ENCODE results near the gene TRMT10A.
"Not testable (repeated sequence)": the region's sequence is repeated elsewhere in the genome, so short reads cannot be mapped to it uniquely, and the experiment has no call there.

Gene TRMT10A

GRCh38 chr4:99564921-99565320 is 1.1 kb upstream of the TRMT10A start:
- DNase-seq (ENCODE audit: low read depth), result no peak
- TF ChIP-seq, protein P1, sequence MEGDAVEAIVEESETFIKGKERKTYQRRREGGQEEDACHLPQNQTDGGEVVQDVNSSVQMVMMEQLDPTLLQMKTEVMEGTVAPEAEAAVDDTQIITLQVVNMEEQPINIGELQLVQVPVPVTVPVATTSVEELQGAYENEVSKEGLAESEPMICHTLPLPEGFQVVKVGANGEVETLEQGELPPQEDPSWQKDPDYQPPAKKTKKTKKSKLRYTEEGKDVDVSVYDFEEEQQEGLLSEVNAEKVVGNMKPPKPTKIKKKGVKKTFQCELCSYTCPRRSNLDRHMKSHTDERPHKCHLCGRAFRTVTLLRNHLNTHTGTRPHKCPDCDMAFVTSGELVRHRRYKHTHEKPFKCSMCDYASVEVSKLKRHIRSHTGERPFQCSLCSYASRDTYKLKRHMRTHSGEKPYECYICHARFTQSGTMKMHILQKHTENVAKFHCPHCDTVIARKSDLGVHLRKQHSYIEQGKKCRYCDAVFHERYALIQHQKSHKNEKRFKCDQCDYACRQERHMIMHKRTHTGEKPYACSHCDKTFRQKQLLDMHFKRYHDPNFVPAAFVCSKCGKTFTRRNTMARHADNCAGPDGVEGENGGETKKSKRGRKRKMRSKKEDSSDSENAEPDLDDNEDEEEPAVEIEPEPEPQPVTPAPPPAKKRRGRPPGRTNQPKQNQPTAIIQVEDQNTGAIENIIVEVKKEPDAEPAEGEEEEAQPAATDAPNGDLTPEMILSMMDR (conservative IDR thresholded peaks at IDR 0.05; ENCODE audit: low read depth, low read length), result no peak
- H3K4me3 ChIP-seq (ENCODE audit: low read length), result no peak overlapping the region

- TF ChIP-seq, protein P1 (conservative IDR thresholded peaks at IDR 0.05; ENCODE audit: low read depth, low read length), result no peak
- DNase-seq (ENCODE audit: low read depth), result no peak
- H3K4me3 ChIP-seq (ENCODE audit: low read length), result no peak overlapping the region
Measured at GRCh38 chr4:99552872-99553271, 11.0 kb downstream of the TRMT10A start.

GRCh38 chr4:99540277-99540939 is 23.4 kb downstream of the TRMT10A start:
- TF ChIP-seq, protein P1 (conservative IDR thresholded peaks at IDR 0.05; ENCODE audit: low read depth, low read length), result no peak
- DNase-seq (ENCODE audit: low read depth), result no peak

GRCh38 chr4:99537674-99538073 is 26.2 kb downstream of the TRMT10A start:
- TF ChIP-seq, protein P1 (conservative IDR thresholded peaks at IDR 0.05; ENCODE audit: low read depth, low read length), result no peak
- H3K4me3 ChIP-seq (ENCODE audit: low read length), result no peak overlapping the region
- DNase-seq (ENCODE audit: low read depth), result no peak

More at GRCh38 chr4:99540277-99540939, 23.4 kb downstream of the TRMT10A start:
- no peak overlapping the region for H3K4me3 ChIP-seq (ENCODE audit: low read length)

DNA sequence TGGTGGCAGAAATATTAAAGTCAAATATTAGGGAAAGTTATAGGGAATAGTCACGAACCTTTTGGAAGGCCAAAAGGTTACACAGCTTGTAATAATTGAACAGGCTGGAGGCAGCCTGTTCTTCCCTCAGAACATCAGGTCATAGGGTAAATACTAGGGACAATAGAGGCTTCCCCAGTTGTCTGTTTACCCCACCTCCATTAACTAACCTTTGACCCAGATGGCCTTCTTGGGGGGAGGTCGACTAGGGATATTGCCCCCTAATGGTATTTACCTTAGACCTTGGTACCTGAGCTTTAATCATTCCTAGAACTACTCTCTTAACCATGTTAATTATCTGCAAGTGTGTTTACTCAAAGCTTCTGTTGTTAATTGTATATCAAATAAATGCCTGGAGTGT is 27.0 kb downstream of the TRMT10A start:
- H3K4me3 ChIP-seq (ENCODE audit: low read length), result no peak overlapping the region
- TF ChIP-seq, protein P1 (conservative IDR thresholded peaks at IDR 0.05; ENCODE audit: low read depth, low read length), result no peak
- DNase-seq (ENCODE audit: low read depth), result no peak

- TF ChIP-seq, protein P1 (conservative IDR thresholded peaks at IDR 0.05; ENCODE audit: low read depth, low read length), result no peak
- H3K4me3 ChIP-seq (ENCODE audit: low read length), result no peak overlapping the region
- no peak for DNase-seq (ENCODE audit: low read depth)
Measured at GRCh38 chr4:99536271-99536670, 27.6 kb downstream of the TRMT10A start.

DNA sequence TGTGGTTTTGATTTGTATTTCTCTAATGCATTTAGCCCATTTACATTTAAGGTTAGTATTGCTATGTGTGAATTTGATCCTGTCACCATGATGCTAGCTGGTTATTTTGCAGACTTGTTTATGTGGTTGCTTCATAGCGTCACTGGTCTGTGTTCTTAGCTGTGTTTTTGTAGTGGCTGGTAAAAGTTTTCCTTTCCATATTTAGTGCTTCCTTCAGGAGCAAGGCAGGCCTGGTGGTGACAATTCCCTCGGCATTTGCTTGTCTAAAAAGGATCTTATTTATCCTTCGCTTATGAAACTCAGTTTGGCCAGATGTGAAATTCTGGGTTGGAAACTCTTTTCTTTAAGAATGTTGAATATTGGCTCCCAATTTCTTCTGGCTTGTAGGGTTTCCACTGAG is 29.1 kb downstream of the TRMT10A start:
- not testable (repeated sequence) for DNase-seq (ENCODE audit: low read depth); H3K4me3 ChIP-seq (ENCODE audit: low read length)

All from retinal pigment epithelial cell (primary cell).